GM12892 (cell line): ENCODE results near the gene SGCD.

Source experiments
- POLR2A ChIP-seq: IDR thresholded peaks from 2 replicates; pipeline ENCODE4 v1.6.1; 2011; ENCODE audit warnings: low read depth, low read length, control low read depth
- POLR2AphosphoS5 ChIP-seq: IDR thresholded peaks from 2 replicates; pipeline ENCODE4 v1.6.1; 2011; ENCODE audit warnings: low read depth, low read length, control low read depth

DNA sequence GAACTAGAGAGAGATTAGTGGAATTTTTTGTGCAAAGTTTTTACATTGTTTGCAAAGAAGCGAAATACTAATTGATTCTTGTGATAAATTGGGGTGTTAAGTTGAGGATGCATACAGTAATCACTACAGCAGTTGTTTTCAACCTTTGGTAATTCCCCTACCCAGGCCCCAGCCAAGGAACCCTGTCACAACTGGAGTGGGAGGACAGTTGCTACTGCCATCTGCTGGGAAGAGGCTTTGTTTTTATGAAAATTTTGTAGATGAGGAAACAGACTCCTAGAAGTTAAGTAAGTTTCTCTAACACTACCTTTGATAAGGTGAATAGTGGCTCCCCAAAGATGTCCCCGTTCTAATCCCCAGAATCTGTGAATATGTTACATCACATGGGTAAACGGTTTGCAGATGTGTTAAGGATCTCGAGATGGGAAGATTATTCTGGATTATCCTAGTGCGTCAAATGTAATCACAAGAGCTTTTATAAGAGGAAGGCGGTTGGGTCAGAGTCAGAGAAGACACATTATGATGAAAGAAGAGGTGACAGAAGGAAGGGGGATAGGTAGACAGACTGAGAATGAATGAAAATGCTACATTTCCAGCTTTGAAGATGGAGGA lies 489.1 kb downstream of the SGCD start:
- no peak for TF ChIP-seq POLR2AphosphoS5
- TF ChIP-seq POLR2A: no peak
